Activated T-cell treated with anti-CD3 and anti-CD28 coated beads, Interleukin-2, amount 50 U/mL, for 72 hours (primary cell): Measurements from ENCODE around the gene NPLOC4. TPM values are rescaled to one million over a fixed set of nuclear protein-coding genes. Genes with fewer than 3 reads are reported as not detected.
"Not testable (repeated sequence)": the region's sequence is repeated elsewhere in the genome, so short reads cannot be mapped to it uniquely, and the experiment has no call there.

Experiments
- ATAC-seq, 2 donors: fragments of 150-1000 bp; cut with Tn5 transposase; replicated peaks in 1 of 2; 2 replicates each; pipeline ENCODE4 v1.10.0; 2021; ENCODE audit warnings: moderate library complexity in 2 of 2, mild to moderate bottlenecking in 1 of 2
- DNase-seq, 2 donors: peaks; one replicate each; pipeline ENCODE4 v3.0.0; 2021 to 2022; ENCODE audit warnings: mixed read lengths in 1 of 2
- H3K27ac Mint-ChIP-seq: one replicate; pipeline ENCODE4 v1.8.0; 2022; ENCODE audit warnings: mild to moderate bottlenecking, moderate library complexity, mixed read lengths
- H3K27me3 Mint-ChIP-seq: one replicate; pipeline ENCODE4 v1.8.0; 2022; ENCODE audit warnings: low read depth, mixed read lengths
- H3K36me3 Mint-ChIP-seq, 2 donors: one replicate each; pipeline ENCODE4 v1.8.0; 2022; ENCODE audit warnings: mixed read lengths in 2 of 2, mild to moderate bottlenecking in 1 of 2; ENCODE audit not compliant: insufficient read depth in 2 of 2
- H3K4me1 Mint-ChIP-seq: one replicate; pipeline ENCODE4 v1.8.0; 2022; ENCODE audit warnings: low read depth, mixed read lengths
- H3K4me3 Mint-ChIP-seq, 2 donors: one replicate each; pipeline ENCODE4 v1.8.0; 2022; ENCODE audit warnings: mild to moderate bottlenecking in 2 of 2, mixed read lengths in 2 of 2, moderate library complexity in 2 of 2
- H3K9me3 Mint-ChIP-seq, 2 donors: one replicate each; pipeline ENCODE4 v1.8.0; 2022; ENCODE audit warnings: mixed read lengths in 2 of 2
- total RNA-seq, 2 donors: library from RNA; stranded (reverse); gene quantifications; one replicate each; pipeline ENCODE4 v1.2.3, GENCODE V29; 2022

Gene NPLOC4
- total RNA-seq: 100 to 1,000 TPM in 1 of 2 donors, 10 to 100 TPM in 1; 89.7 to 107 TPM

- Mint-ChIP-seq H3K9me3 (no peaks in the 10 kb centered on the region), H3K4me3 (peak within 1 kb of the TSS; percentile 90 to 97), H3K4me1 (peaks cover 23% of the 10 kb centered on the region), H3K27me3 (no peaks in the 10 kb centered on the region), H3K27ac (peak within 1 kb of the TSS; percentile 95), H3K36me3 (peaks cover 2 to 5% of the 10 kb centered on the region in 2 donors)
- DNase-seq (peak; percentile 85 to 93), ATAC-seq (peak; percentile 96)
Measured at GRCh38 chr17:81636505-81637288, at the start of gene NPLOC4, which contains the start of gene TSPAN10. NPLOC4 (minus strand) TSS chr17:81637112; CDS start chr17:81636930, 182 bp downstream. TSPAN10 (plus strand) TSS chr17:81637196; CDS start chr17:81642413, 5,217 bp downstream.

GRCh38 chr17:81686614-81687013, 49.7 kb upstream of the NPLOC4 start:
- Mint-ChIP-seq H3K36me3 (peaks cover 4 to 14% of the 10 kb centered on the region in 2 donors), H3K27ac (no peak overlapping the region), H3K4me3 (no peak overlapping the region), H3K9me3 (no peaks in the 10 kb centered on the region), H3K27me3 (no peaks in the 10 kb centered on the region), H3K4me1 (peaks cover 33% of the 10 kb centered on the region)
- no peak for DNase-seq
- no peak for ATAC-seq

GRCh38 chr17:81685108-81685507, 48.2 kb upstream of the NPLOC4 start:
- ATAC-seq (peak; percentile 12 to 14), DNase-seq (peak; percentile 35 to 66)
- H3K4me3 Mint-ChIP-seq: peak overlapping the region; percentile 87 to 95
- no peaks in the 10 kb centered on the region for H3K9me3 Mint-ChIP-seq
- H3K27me3 Mint-ChIP-seq: no peaks in the 10 kb centered on the region
- H3K36me3 Mint-ChIP-seq: peaks cover 4 to 14% of the 10 kb centered on the region in 2 donors
- peaks cover 35% of the 10 kb centered on the region for H3K4me1 Mint-ChIP-seq
- H3K27ac Mint-ChIP-seq: peak overlapping the region; percentile 88

- H3K4me1 Mint-ChIP-seq: peaks cover 35% of the 10 kb centered on the region
- H3K36me3 Mint-ChIP-seq: peaks cover 6 to 14% of the 10 kb centered on the region in 2 donors
- peak overlapping the region; percentile 87 to 95 for H3K4me3 Mint-ChIP-seq
- ATAC-seq (peak in 1 of 2 donors; percentile 39), DNase-seq (peak in 1 of 2 donors; percentile 58)
- H3K27me3 Mint-ChIP-seq: no peaks in the 10 kb centered on the region
- H3K27ac Mint-ChIP-seq: peak overlapping the region; percentile 88
- no peaks in the 10 kb centered on the region for H3K9me3 Mint-ChIP-seq
Measured at GRCh38 chr17:81684442-81684911, 47.6 kb upstream of the NPLOC4 start.

- Mint-ChIP-seq H3K9me3 (no peaks in the 10 kb centered on the region), H3K36me3 (peaks cover 6 to 9% of the 10 kb centered on the region in 2 donors), H3K27ac (peak within 1 kb of the TSS; percentile 88), H3K4me3 (peak within 1 kb of the TSS; percentile 87 to 95), H3K4me1 (peaks cover 35% of the 10 kb centered on the region), H3K27me3 (no peaks in the 10 kb centered on the region)
- DNase-seq (peak; percentile 98), ATAC-seq (peak; percentile 94 to 96)
Measured at GRCh38 chr17:81683584-81684441, 46.9 kb upstream of the NPLOC4 start, which contains the start of the genes ARL16 and HGS. ARL16 (minus strand) TSS chr17:81683797; CDS start chr17:81683753, 44 bp downstream. HGS (plus strand) TSS chr17:81684011; CDS start chr17:81684067, 56 bp downstream.

GRCh38 chr17:81683208-81683583, 46.3 kb upstream of the NPLOC4 start:
- peaks cover 35% of the 10 kb centered on the region for H3K4me1 Mint-ChIP-seq
- DNase-seq: peak in 1 of 2 donors; percentile 32
- peak overlapping the region; percentile 80 to 87 for H3K4me3 Mint-ChIP-seq
- ATAC-seq: peak; percentile 3 to 6
- H3K9me3 Mint-ChIP-seq: no peaks in the 10 kb centered on the region
- peak overlapping the region; percentile 83 for H3K27ac Mint-ChIP-seq
- H3K36me3 Mint-ChIP-seq: peaks cover 4 to 9% of the 10 kb centered on the region in 2 donors
- no peaks in the 10 kb centered on the region for H3K27me3 Mint-ChIP-seq

- ATAC-seq (no peak), DNase-seq (no peak)
- Mint-ChIP-seq H3K27ac (peak overlapping the region; percentile 83), H3K4me3 (peak overlapping the region; percentile 80 to 87), H3K4me1 (peaks cover 35% of the 10 kb centered on the region), H3K27me3 (no peaks in the 10 kb centered on the region), H3K36me3 (peaks cover 4 to 9% of the 10 kb centered on the region in 2 donors), H3K9me3 (no peaks in the 10 kb centered on the region)
Measured at GRCh38 chr17:81682565-81683207, 45.8 kb upstream of the NPLOC4 start.

GRCh38 chr17:81681672-81682071, 44.8 kb upstream of the NPLOC4 start:
- Mint-ChIP-seq H3K27ac (no peak overlapping the region), H3K4me3 (peak overlapping the region in 1 of 2 donors; percentile 19), H3K4me1 (peaks cover 31% of the 10 kb centered on the region), H3K36me3 (peaks cover 4 to 6% of the 10 kb centered on the region in 2 donors), H3K27me3 (no peaks in the 10 kb centered on the region), H3K9me3 (no peaks in the 10 kb centered on the region)
- no peak for ATAC-seq
- DNase-seq: no peak

- H3K27ac Mint-ChIP-seq: no peak overlapping the region
- DNase-seq (no peak), ATAC-seq (no peak)
- H3K4me1 Mint-ChIP-seq: peaks cover 27% of the 10 kb centered on the region
- H3K4me3 Mint-ChIP-seq: no peak overlapping the region
- H3K36me3 Mint-ChIP-seq: peaks cover 0 to 4% of the 10 kb centered on the region in 2 donors
- no peaks in the 10 kb centered on the region for H3K9me3 Mint-ChIP-seq
- H3K27me3 Mint-ChIP-seq: no peaks in the 10 kb centered on the region
Measured at GRCh38 chr17:81680150-81680549, 43.2 kb upstream of the NPLOC4 start.

- H3K27ac Mint-ChIP-seq: no peak overlapping the region
- H3K9me3 Mint-ChIP-seq: no peaks in the 10 kb centered on the region
- no peak for DNase-seq
- no peaks in the 10 kb centered on the region for H3K27me3 Mint-ChIP-seq
- ATAC-seq: no peak
- H3K4me3 Mint-ChIP-seq: no peak overlapping the region
- peaks cover 11% of the 10 kb centered on the region for H3K4me1 Mint-ChIP-seq
- H3K36me3 Mint-ChIP-seq: peaks cover 1 to 6% of the 10 kb centered on the region in 2 donors
Measured at GRCh38 chr17:81676906-81677305, 40.0 kb upstream of the NPLOC4 start.

GRCh38 chr17:81675515-81676221, 38.8 kb upstream of the NPLOC4 start:
- H3K27ac Mint-ChIP-seq, H3K36me3 Mint-ChIP-seq: not testable (repeated sequence)

More at GRCh38 chr17:81675515-81676221, 38.8 kb upstream of the NPLOC4 start:
- not testable (repeated sequence) for H3K27me3 Mint-ChIP-seq, H3K4me3 Mint-ChIP-seq, H3K4me1 Mint-ChIP-seq, H3K9me3 Mint-ChIP-seq, ATAC-seq
- peak; percentile 28 to 40 for DNase-seq
